UCSD-AML1 (cell line): ENCODE results near the gene GJD4.

Experiments
- DNase-seq: peaks from one replicate; lab custom pipeline; 2025; ENCODE audit not compliant: unreplicated experiment; lab: John Stamatoyannopoulos, UW

The GJD4 gene, protein sequence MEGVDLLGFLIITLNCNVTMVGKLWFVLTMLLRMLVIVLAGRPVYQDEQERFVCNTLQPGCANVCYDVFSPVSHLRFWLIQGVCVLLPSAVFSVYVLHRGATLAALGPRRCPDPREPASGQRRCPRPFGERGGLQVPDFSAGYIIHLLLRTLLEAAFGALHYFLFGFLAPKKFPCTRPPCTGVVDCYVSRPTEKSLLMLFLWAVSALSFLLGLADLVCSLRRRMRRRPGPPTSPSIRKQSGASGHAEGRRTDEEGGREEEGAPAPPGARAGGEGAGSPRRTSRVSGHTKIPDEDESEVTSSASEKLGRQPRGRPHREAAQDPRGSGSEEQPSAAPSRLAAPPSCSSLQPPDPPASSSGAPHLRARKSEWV

DNA sequence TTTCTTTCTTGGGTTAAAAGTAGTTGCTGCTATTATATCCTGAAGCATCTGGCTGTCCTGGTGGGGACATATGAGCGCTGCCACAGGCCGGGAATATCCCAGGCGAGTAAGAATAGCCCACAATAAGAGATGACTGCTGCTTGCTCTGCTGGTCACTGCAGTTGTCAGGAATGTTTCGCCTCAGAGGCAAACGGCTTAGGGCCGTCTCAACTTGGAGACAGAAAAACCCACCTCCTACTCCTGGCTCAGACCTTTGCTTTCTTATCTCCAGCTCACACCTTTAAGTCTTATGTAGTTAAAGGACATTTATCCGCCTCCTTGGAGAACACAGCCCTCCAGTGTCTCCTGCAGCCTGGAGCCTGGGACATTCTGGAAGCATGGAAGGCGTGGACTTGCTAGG, at the start of gene GJD4:
GJD4 (plus strand) TSS at position 151 of the 400 bp plus-strand sequence; CDS start at position 378, 227 bp downstream.
- no peak for DNase-seq

DNA sequence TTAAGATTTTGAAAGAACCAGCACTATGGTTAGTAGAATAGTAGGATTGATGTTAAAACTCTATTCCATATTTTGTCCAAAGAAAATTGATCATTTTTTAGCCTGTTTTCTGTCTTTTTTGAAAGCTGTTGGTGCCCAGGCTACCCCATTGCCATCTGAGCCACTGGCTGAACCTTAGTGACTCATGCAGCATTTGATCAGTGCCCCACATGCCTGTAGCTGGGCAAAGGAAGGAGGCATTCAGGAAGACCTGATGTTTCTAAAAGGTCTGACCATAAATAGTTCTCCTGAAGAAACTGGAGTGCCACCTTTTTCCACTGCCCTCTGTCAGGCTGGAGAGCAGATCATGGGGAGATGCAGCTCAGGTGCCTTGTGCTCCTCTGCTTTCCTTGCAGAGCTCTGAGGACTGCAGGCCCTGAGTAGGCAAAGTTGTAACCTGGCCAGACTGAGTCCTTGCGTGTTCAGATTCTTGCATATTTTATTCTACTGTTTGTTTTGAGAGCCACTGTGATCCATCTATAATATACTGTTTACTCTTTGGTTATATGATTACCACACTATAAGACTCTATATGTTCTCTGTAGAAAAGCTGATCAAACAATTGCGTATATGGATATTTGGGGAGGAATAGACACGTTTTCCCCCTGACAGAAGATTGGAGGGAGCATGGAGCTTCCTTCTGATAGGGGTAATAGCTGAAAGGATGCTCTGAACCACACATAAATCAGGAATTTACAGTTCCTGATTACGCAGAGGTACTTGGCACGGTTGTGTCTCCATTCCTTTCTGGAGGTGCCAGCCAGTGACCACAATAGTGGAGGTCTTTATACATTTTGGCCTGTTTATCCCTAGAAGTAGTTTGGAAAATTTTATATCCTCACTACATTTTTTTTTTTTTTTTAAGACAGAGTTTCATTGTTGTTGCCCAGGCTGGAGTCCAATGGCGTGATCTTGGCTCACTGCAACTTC, 48.9 kb upstream of the GJD4 start:
- DNase-seq: no peak

DNA sequence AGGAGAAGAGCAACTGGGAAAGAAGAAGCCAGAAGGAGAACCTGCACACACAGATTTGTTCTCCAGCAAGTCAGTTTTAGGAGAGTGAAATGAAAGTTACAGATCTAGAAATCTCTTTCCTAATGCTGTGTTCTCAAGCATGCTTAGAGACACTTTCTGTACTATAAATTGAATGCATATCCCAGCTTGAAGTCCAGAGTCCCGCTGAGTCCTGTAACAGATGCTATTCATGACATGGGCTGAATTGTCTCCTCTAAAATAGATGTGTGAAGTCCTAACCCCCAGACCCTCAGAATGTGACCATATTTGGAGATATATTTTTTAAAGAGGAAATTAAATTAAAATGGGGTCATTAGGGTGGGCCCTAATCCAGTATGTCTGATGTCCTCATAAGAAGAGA, 46.9 kb upstream of the GJD4 start:
- no peak for DNase-seq

DNA sequence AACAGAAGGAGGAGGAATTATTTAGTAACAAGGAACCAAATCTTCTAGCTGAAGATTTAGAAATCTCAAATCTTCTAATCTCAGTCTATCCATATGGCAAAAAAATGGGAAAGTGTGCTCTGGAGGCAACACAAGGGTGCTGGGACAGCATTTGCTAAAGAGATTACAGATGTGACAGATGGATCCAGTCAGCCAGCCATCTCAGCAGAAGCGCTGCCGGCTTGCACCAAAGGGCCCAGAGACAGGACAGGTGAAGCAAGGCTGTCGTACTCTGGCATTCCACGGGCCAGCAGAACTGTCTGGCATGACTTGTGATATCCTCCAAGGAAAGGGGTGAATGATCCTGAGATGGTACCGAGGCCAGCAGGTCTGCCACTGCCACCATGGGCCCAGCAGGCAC, 45.7 kb upstream of the GJD4 start:
- DNase-seq: no peak

DNA sequence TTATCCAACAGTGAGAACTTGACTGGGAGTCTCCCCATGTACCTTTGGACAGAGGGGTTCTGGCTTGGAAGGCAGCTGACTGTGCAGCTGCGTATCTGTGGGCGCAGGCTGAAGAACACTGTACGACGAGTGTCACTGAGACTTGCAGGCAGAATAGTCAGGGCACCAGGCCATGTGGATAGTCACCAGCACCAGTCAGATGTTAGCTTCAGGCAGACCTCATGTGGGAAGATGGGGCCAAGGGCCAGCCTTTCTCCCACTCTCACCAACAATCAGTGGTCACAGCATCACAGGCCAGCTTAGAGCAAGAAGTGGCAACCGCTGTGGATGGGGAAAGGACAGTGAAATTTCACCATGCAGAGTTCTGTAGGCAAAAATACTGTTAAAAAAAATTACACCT, 43.4 kb upstream of the GJD4 start:
- DNase-seq: no peak

DNA sequence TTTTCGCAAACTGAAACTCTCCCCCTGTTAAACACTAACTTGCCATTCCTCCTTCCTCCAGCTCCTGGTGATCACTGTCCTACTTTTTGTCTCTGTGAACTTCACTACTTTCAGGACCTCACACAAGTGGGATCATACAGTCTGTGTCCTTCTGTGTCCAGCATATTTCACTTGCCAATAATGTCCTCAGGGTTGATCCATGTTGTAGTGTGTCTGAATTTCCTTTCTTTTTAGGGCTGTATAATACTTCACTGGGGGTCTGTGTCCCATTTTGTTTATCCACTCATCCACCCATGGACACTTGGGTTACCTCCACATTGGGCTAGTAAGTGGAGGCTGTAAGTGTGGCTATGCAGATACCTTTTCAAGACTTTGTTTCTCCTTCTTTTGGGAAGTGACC, 42.7 kb upstream of the GJD4 start:
- DNase-seq: no peak

DNA sequence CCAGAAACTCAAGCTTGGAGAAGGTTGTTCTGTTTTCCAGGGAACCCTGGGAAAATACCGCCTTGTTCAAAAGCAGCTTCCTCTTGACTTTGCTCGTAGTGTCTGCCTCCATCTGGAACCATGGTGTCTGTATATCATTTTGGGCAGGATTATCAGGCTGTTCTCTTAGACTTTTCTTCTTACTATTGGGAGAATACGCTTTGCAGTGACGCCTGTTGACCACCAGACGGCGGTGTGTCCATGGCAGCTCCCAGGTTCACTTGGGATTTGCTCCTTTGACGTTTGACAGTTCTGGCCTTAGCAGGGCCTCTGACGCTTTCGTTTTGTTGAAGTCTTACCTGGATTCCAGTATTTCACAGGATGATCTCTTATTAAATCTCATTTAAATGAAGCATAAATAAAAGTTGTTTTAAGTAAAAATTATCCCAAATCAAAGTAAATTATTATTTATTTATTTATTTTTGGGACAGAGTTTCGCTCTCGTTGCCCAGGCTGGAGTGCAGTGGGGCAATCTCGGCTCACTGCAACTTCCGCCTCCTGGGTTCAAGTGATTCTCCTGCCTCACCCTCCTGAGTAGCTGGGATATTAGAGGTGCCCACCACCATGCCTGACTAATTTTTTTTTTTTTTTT, 41.8 kb upstream of the GJD4 start:
- DNase-seq: peak; percentile 35

- peak; percentile 50 for DNase-seq
These were observed 40.7 kb upstream of the GJD4 start for GRCh38 chr10:35564341-35564968.

GRCh38 chr10:35565602-35566081, 39.5 kb upstream of the GJD4 start:
- no peak for DNase-seq

GRCh38 chr10:35567951-35568350, 37.2 kb upstream of the GJD4 start:
- no peak for DNase-seq

- DNase-seq: no peak
These were observed 36.6 kb upstream of the GJD4 start for GRCh38 chr10:35568483-35569015.

- no peak for DNase-seq
These were observed 35.9 kb upstream of the GJD4 start for GRCh38 chr10:35569111-35569707.

GRCh38 chr10:35569836-35570235, 35.3 kb upstream of the GJD4 start:
- no peak for DNase-seq

DNA sequence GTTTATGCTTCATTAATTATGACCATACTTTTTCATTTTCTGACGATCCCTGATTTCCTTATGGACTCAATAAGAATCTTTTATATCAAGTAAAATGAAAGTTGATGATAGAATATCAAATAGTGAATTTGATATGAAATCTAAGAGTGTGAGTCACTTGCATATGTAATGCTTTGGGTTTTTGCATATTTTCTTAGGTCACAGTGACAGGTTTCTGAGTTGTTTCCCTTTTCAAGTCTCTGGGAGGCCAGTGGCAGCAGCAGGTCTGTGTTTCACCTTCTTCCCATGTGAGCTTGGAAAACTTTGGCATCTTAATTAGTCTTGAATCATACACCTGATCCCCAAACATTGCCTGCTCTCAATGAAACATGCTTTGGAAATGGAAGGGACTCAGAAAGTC, 34.7 kb upstream of the GJD4 start:
- DNase-seq: no peak

DNA sequence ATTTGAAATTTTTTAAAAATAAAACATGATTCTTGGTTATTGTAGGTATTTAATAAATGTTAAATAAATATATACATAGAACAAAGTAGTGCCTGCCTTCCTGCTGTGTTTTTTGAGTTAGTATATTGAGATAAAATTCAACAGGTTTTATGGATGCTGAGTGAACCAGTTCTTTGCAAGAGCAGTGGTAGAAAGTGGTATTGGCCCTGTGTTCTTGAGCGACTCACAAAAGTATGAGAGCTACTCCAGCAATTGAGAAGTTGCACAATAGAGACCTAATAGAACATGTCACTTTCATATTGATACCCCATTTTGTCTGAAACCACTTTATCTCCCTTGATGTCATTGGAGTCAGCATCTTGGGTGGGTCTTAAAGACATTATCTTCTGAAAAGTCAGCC, 32.6 kb upstream of the GJD4 start:
- no peak for DNase-seq

GRCh38 chr10:35573796-35574195, 31.3 kb upstream of the GJD4 start:
- DNase-seq: no peak

DNA sequence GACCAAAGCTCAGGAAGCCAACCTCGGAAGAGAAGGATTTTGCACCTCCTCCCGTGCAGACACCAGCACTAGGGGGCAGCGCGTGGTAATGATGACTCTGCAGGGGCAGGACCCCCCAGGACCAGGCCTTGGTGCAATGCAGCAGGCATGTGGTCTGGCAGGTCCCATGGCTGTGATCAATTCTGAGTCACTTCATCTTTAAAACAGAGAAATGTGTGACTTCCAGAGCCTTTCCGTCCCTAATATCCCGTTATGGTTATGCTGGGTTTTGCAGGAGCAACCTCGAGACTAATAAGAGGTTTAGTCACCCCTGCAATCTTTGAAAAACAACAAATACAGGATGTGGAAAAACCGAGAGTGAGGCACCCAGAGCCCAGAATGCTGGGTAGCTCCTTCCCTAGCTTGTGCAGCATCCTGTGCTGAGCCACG, 30.2 kb upstream of the GJD4 start:
- no peak for DNase-seq

- DNase-seq: no peak
These were observed 29.5 kb upstream of the GJD4 start for GRCh38 chr10:35575640-35576039.

- DNase-seq: no peak
These were observed 28.4 kb upstream of the GJD4 start for GRCh38 chr10:35576730-35577129.

- no peak for DNase-seq
These were observed 27.1 kb upstream of the GJD4 start for GRCh38 chr10:35577926-35578617.
